Measurements from ENCODE around the gene CHAD. TPM values are rescaled to one million over a fixed set of nuclear protein-coding genes. Genes with fewer than 3 reads are reported as not detected.

Gene CHAD
- total and polyA plus RNA-seq, 2 donors (not counting 3 experiments of a cell fraction or from before 2014, with no cell fraction given), result not detected

DNA sequence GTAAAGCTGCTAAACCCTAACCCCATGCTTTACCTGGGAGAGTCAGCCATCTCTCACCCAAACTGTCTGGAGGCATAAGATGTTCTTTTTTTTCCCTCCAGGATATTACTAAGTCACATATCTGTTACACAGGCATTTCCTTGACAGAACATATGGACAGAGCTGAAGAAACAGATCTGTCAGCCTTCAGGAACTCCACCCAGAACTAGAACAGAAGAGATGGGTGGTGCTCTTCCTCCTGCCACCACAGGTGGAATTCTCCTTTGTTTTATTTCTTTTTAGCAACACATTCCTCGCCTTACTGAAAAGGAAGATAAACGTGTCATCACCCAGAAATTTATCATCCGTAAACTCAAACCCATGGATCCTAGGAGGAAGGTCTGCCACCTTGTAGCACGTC, 48.3 kb upstream of the CHAD start:
- DNase-seq (ENCODE audit: low read depth, low spot score), result no peak
- Histone ChIP-seq H3K9me1 (replicated peaks; ENCODE audit: control insufficient read depth, extremely low read depth, insufficient read depth, low read length) (no peaks in the 10 kb centered on the region), H3K4me1 (ENCODE audit: control insufficient read depth, extremely low read depth, insufficient read depth, low read length) (peaks cover 9% of the 10 kb centered on the region), H3K4me2 (ENCODE audit: insufficient read depth, low read length) (no peak overlapping the region), H3K4me3 (replicated peaks in 1 of 3; ENCODE audit: insufficient read depth in 1 of 3, low read depth in 1 of 3, low read length in 3 of 3) (no peak overlapping the region), H3K9me3 (replicated peaks; ENCODE audit: control insufficient read depth, insufficient read depth, low read length) (no peaks in the 10 kb centered on the region), H3K27ac (ENCODE audit: insufficient read depth, low read depth, low read length) (no peak overlapping the region), H4K20me1 (replicated peaks; ENCODE audit: control insufficient read depth, extremely low read depth, insufficient read depth, low read length) (no peaks in the 10 kb centered on the region), H3K9ac (replicated peaks; ENCODE audit: extremely low read depth, insufficient read depth, low read length) (no peak overlapping the region), H3K79me2 (ENCODE audit: control insufficient read depth, insufficient read depth, low read length) (no peaks in the 10 kb centered on the region), H3K36me3 (ENCODE audit: control insufficient read depth in 2 of 2, extremely low read depth in 1 of 2, insufficient read depth in 2 of 2, low read length in 2 of 2) (no peaks in the 10 kb centered on the region), H2AFZ (ENCODE audit: low read depth, low read length) (no peak overlapping the region), H3K27me3 (ENCODE audit: control insufficient read depth in 2 of 2, insufficient read depth in 2 of 2, low read length in 2 of 2) (no peaks in the 10 kb centered on the region)
- TF ChIP-seq MYC (IDR thresholded peaks at IDR 0.05; ENCODE audit: low read depth, low read length) (no peak), EZH2 (IDR thresholded peaks at IDR 0.05; ENCODE audit: borderline replicate concordance, low read depth, low read length, severe bottlenecking) (no peak), JUN (IDR thresholded peaks at IDR 0.05; ENCODE audit: borderline replicate concordance, insufficient read depth, insufficient read length, low read depth) (no peak), POLR2AphosphoS5 (IDR thresholded peaks at IDR 0.05; ENCODE audit: insufficient read depth, low read depth, low read length) (peak; percentile 30), POLR2A (IDR thresholded peaks at IDR 0.05; ENCODE audit: low read depth, low read length) (no peak), GATA2 (IDR thresholded peaks at IDR 0.05; ENCODE audit: insufficient read depth, insufficient read length, low read depth, low read length) (peak; percentile 76), FOS (IDR thresholded peaks at IDR 0.05; ENCODE audit: borderline replicate concordance, insufficient read depth, low read length) (peak; percentile 56)
- TF ChIP-seq, protein P1, sequence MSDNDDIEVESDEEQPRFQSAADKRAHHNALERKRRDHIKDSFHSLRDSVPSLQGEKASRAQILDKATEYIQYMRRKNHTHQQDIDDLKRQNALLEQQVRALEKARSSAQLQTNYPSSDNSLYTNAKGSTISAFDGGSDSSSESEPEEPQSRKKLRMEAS (IDR thresholded peaks at IDR 0.05; ENCODE audit: insufficient read depth, insufficient read length), result no peak
- TF ChIP-seq, protein P2, sequence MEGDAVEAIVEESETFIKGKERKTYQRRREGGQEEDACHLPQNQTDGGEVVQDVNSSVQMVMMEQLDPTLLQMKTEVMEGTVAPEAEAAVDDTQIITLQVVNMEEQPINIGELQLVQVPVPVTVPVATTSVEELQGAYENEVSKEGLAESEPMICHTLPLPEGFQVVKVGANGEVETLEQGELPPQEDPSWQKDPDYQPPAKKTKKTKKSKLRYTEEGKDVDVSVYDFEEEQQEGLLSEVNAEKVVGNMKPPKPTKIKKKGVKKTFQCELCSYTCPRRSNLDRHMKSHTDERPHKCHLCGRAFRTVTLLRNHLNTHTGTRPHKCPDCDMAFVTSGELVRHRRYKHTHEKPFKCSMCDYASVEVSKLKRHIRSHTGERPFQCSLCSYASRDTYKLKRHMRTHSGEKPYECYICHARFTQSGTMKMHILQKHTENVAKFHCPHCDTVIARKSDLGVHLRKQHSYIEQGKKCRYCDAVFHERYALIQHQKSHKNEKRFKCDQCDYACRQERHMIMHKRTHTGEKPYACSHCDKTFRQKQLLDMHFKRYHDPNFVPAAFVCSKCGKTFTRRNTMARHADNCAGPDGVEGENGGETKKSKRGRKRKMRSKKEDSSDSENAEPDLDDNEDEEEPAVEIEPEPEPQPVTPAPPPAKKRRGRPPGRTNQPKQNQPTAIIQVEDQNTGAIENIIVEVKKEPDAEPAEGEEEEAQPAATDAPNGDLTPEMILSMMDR (IDR thresholded peaks at IDR 0.05; ENCODE audit: extremely low read depth in 1 of 2, insufficient read depth in 1 of 2, low read depth in 1 of 2, low read length in 2 of 2), result no peak
- peak; percentile 73 for FAIRE-seq
- dilution Hi-C loops (cut with MboI; ENCODE audit: extremely low pct_ligation_motif_present, low sequenced_read_pairs) (no loop called here), intact Hi-C loops (cut with micrococcal nuclease) (no loop called here)
- no TSS peak for BruUV-seq (replicated peaks)
- CTCF ChIA-PET, result interaction anchor here (1.4 kb wide), 1 partner anchor 15 kb away, joined by 6 read pairs; no protein-coding TSS in a partner anchor
- POLR2A ChIA-PET, result interaction anchor here (0.6 kb wide), 1 partner anchor 81 kb away, joined by 5 read pairs; no protein-coding TSS in a partner anchor
